ENCODE results near the gene ATG5. TPM values are rescaled to one million over a fixed set of nuclear protein-coding genes. Genes with fewer than 3 reads are reported as not detected.

ATG5 gene
- total RNA-seq, 4 donors from 2014 or later, result 25.3 to 47.8 (median 35.2) TPM

GRCh38 chr6:106220485-106220884 lies 105.1 kb downstream of the ATG5 start:
- no peaks in the 10 kb centered on the region for H3K27me3 ChIP-seq
- intact Hi-C loops (cut with DNase I), result no loop called here
- no peak for TF ChIP-seq EP300 (IDR thresholded peaks at IDR 0.05)
- TF ChIP-seq POLR2A (IDR thresholded peaks at IDR 0.05; ENCODE audit: low read depth), result no peak
- no peak for TF ChIP-seq POLR2AphosphoS5 (IDR thresholded peaks at IDR 0.05)
- TF ChIP-seq, protein P1, sequence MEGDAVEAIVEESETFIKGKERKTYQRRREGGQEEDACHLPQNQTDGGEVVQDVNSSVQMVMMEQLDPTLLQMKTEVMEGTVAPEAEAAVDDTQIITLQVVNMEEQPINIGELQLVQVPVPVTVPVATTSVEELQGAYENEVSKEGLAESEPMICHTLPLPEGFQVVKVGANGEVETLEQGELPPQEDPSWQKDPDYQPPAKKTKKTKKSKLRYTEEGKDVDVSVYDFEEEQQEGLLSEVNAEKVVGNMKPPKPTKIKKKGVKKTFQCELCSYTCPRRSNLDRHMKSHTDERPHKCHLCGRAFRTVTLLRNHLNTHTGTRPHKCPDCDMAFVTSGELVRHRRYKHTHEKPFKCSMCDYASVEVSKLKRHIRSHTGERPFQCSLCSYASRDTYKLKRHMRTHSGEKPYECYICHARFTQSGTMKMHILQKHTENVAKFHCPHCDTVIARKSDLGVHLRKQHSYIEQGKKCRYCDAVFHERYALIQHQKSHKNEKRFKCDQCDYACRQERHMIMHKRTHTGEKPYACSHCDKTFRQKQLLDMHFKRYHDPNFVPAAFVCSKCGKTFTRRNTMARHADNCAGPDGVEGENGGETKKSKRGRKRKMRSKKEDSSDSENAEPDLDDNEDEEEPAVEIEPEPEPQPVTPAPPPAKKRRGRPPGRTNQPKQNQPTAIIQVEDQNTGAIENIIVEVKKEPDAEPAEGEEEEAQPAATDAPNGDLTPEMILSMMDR (IDR thresholded peaks at IDR 0.05), result no peak
- no peaks in the 10 kb centered on the region for H3K4me1 ChIP-seq
- no peaks in the 10 kb centered on the region for H3K36me3 ChIP-seq
- H3K27ac ChIP-seq (replicated peaks in 1 of 4), result no peak overlapping the region
- H3K9me3 ChIP-seq, result no peaks in the 10 kb centered on the region
- no peak for DNase-seq (ENCODE audit: extremely low spot score)
- no peak overlapping the region for H3K4me3 ChIP-seq

- Histone ChIP-seq H3K9me3 (no peaks in the 10 kb centered on the region), H3K4me3 (no peak overlapping the region), H3K36me3 (no peaks in the 10 kb centered on the region), H3K27ac (replicated peaks in 1 of 4) (no peak overlapping the region), H3K27me3 (no peaks in the 10 kb centered on the region), H3K4me1 (no peaks in the 10 kb centered on the region)
- TF ChIP-seq, protein P1 (IDR thresholded peaks at IDR 0.05), result no peak
- TF ChIP-seq POLR2A (IDR thresholded peaks at IDR 0.05; ENCODE audit: low read depth), result no peak
- no peak for TF ChIP-seq EP300 (IDR thresholded peaks at IDR 0.05)
- TF ChIP-seq POLR2AphosphoS5 (IDR thresholded peaks at IDR 0.05), result no peak
- 94% methylated on average over 1 of the region's 1 CpG for WGBS
- intact Hi-C loops (cut with DNase I), result no loop called here
- no peak for DNase-seq (ENCODE audit: extremely low spot score)
These were observed 109.0 kb downstream of the ATG5 start for GRCh38 chr6:106216527-106216926.

DNA sequence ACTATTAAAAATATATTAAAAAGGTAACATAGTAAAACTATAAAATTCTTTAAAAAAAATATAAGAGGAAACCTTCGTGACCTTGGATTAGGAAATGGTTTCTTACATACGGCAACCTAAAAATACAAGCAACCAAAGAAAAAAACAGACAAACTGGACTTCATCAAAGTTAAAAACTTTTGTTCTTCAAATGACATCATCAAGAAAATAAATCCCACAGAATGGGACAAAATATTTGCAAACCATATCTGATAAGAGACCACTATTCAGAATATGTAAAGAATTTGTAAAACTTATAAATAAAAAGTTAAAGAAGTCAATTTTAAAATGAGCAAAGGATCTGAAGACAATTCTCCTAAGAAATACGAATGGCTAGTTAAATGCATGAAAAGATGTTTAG lies 110.0 kb downstream of the ATG5 start:
- TF ChIP-seq, protein P1 (IDR thresholded peaks at IDR 0.05), result no peak
- TF ChIP-seq POLR2A (IDR thresholded peaks at IDR 0.05; ENCODE audit: low read depth) (no peak), POLR2AphosphoS5 (IDR thresholded peaks at IDR 0.05) (no peak), EP300 (IDR thresholded peaks at IDR 0.05) (no peak)
- no peaks in the 10 kb centered on the region for H3K36me3 ChIP-seq
- 94% methylated on average over 3 of the region's 3 CpGs for WGBS
- intact Hi-C loops (cut with DNase I), result no loop called here
- DNase-seq (ENCODE audit: extremely low spot score), result no peak
- no peak overlapping the region for H3K27ac ChIP-seq (replicated peaks in 1 of 4)
- no peak overlapping the region for H3K4me3 ChIP-seq
- no peaks in the 10 kb centered on the region for H3K27me3 ChIP-seq
- no peaks in the 10 kb centered on the region for H3K9me3 ChIP-seq
- no peaks in the 10 kb centered on the region for H3K4me1 ChIP-seq

GRCh38 chr6:106214531-106214930 lies 111.0 kb downstream of the ATG5 start:
- no peaks in the 10 kb centered on the region for H3K4me1 ChIP-seq
- WGBS, result 64% methylated on average over 4 of the region's 4 CpGs
- intact Hi-C loops (cut with DNase I), result no loop called here
- no peak overlapping the region for H3K4me3 ChIP-seq
- H3K9me3 ChIP-seq, result no peaks in the 10 kb centered on the region
- no peak for DNase-seq (ENCODE audit: extremely low spot score)
- TF ChIP-seq, protein P1 (IDR thresholded peaks at IDR 0.05), result no peak
- TF ChIP-seq POLR2AphosphoS5 (IDR thresholded peaks at IDR 0.05) (no peak), EP300 (IDR thresholded peaks at IDR 0.05) (no peak), POLR2A (IDR thresholded peaks at IDR 0.05; ENCODE audit: low read depth) (no peak)
- H3K27ac ChIP-seq (replicated peaks in 1 of 4), result no peak overlapping the region
- H3K27me3 ChIP-seq, result no peaks in the 10 kb centered on the region
- no peaks in the 10 kb centered on the region for H3K36me3 ChIP-seq

DNA sequence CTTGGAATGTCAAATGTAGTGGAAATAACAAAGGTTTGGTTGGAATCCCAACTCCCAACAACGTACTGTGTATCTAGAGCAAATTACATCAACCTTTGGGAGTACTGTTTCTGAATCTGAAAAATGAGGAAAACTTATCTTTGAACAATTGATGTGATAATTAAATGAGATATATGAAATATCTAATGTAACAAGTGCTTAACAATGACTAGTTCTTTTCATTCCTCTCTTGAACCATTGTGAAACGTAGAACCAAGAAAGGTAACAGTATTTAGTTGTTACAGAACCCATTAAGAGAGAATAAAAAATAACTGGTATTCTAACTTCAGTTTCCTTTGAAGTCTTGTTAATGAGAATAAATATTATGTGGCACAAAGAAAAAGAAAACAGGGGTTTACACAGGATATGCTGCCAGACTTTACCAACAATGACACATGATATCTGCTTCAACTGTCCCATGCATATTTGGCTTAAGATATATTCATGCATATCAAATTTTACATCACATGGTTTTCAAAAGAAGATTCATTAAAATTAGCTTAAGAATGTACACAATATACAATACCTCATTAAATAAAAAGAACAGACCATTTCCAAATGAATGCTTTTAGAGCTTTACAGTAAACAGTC lies 111.8 kb downstream of the ATG5 start:
- Histone ChIP-seq H3K4me3 (no peak overlapping the region), H3K9me3 (no peaks in the 10 kb centered on the region), H3K27me3 (no peaks in the 10 kb centered on the region), H3K27ac (replicated peaks in 1 of 4) (no peak overlapping the region), H3K36me3 (no peaks in the 10 kb centered on the region), H3K4me1 (no peaks in the 10 kb centered on the region)
- DNase-seq (ENCODE audit: extremely low spot score), result no peak
- TF ChIP-seq, protein P1 (IDR thresholded peaks at IDR 0.05), result no peak
- no peak for TF ChIP-seq POLR2A (IDR thresholded peaks at IDR 0.05; ENCODE audit: low read depth)
- no peak for TF ChIP-seq EP300 (IDR thresholded peaks at IDR 0.05)
- TF ChIP-seq POLR2AphosphoS5 (IDR thresholded peaks at IDR 0.05), result no peak
- intact Hi-C loops (cut with DNase I), result no loop called here
- WGBS, result 98% methylated on average over 2 of the region's 2 CpGs
